NCI-H1694 (cell line): ENCODE measurements around the gene NPY5R.

Source experiments
- DNase-seq: peaks from one replicate; lab custom pipeline; 2025; lab: John Stamatoyannopoulos, UW

NPY5R gene

GRCh38 chr4:163384926-163385325 lies 41.2 kb downstream of the NPY5R start:
- DNase-seq = no peak

- no peak for DNase-seq
Measured at GRCh38 chr4:163385466-163385865, 41.8 kb downstream of the NPY5R start.

GRCh38 chr4:163391756-163392155 lies 48.1 kb downstream of the NPY5R start:
- DNase-seq = no peak

GRCh38 chr4:163392328-163392727 lies 48.6 kb downstream of the NPY5R start:
- DNase-seq = no peak

- DNase-seq = no peak
Measured at GRCh38 chr4:163393471-163393870, 49.8 kb downstream of the NPY5R start.

GRCh38 chr4:163395055-163395454 lies 51.4 kb downstream of the NPY5R start:
- DNase-seq = no peak

GRCh38 chr4:163395758-163396157 lies 52.1 kb downstream of the NPY5R start:
- DNase-seq = no peak

GRCh38 chr4:163398238-163398637 lies 54.5 kb downstream of the NPY5R start:
- DNase-seq = no peak

GRCh38 chr4:163400911-163401310 lies 57.2 kb downstream of the NPY5R start:
- DNase-seq = no peak
